H1 (cell line): ENCODE results near the gene FHIT.

ENCODE experiments used
- CHD2 ChIP-seq: IDR thresholded peaks from 2 replicates; pipeline ENCODE4 v1.6.1; 2012; ENCODE audit warnings: low read length, improper control_type of control experiment
- EGR1 ChIP-seq: IDR thresholded peaks from 2 replicates; pipeline ENCODE4 v1.6.1; 2011; ENCODE audit warnings: low read depth, low read length, borderline replicate concordance
- EZH2 ChIP-seq: fragments of 200-600 bp; sonication (generic); IDR thresholded peaks from 2 replicates; pipeline ENCODE4 v1.7.1; 2012; ENCODE audit warnings: low read depth, mild to moderate bottlenecking, moderate library complexity, low read length, inconsistent platforms; ENCODE audit not compliant: severe bottlenecking
- MAFK ChIP-seq: IDR thresholded peaks from 2 replicates; pipeline ENCODE4 v1.6.1; 2012; ENCODE audit warnings: low read depth, mild to moderate bottlenecking, improper control_type of control experiment, low read length
- NANOG ChIP-seq: IDR thresholded peaks from 2 replicates; pipeline ENCODE4 v1.6.1; 2011; ENCODE audit warnings: low read length, low read depth, mild to moderate bottlenecking, inconsistent platforms; ENCODE audit not compliant: insufficient read depth, poor library complexity, severe bottlenecking
- POLR2A ChIP-seq, 2 experiments: IDR thresholded peaks; 1 replicate in 1 of 2; 2 replicates in 1 of 2; pipeline ENCODE4 v1.6.1; 2011; ENCODE audit warnings: low read depth in 2 of 2, low read length in 2 of 2, mild to moderate bottlenecking in 2 of 2; ENCODE audit errors: control extremely low read depth in 1 of 2
- POLR2AphosphoS5 ChIP-seq: IDR thresholded peaks from 2 replicates; pipeline ENCODE4 v1.6.1; 2011; ENCODE audit warnings: low read depth, low read length
- SRF ChIP-seq: IDR thresholded peaks from 2 replicates; pipeline ENCODE4 v1.6.1; 2011; ENCODE audit warnings: mild to moderate bottlenecking, low read depth, low read length, moderate library complexity
- ZNF274 ChIP-seq: IDR thresholded peaks from 2 replicates; pipeline ENCODE4 v1.7.0; 2012; ENCODE audit warnings: low read length, borderline replicate concordance; ENCODE audit errors: extremely low read depth
- TF ChIP-seq, protein P1 (sequence below): IDR thresholded peaks from 2 replicates; pipeline ENCODE4 v1.6.1; 2011; ENCODE audit warnings: low read length, improper control_type of control experiment
- TF ChIP-seq, protein P2 (sequence below), 3 experiments: IDR thresholded peaks; 1 replicate in 2 of 3; 2 replicates in 1 of 3; pipeline versions ENCODE4 v1.5.1 to v1.6.1; 2011; ENCODE audit warnings: low read length in 3 of 3, mild to moderate bottlenecking in 3 of 3, inconsistent platforms in 2 of 3, low read depth in 1 of 3, moderate library complexity in 1 of 3; ENCODE audit not compliant: insufficient read depth in 1 of 3; ENCODE audit errors: control extremely low read depth in 1 of 3

DNA sequence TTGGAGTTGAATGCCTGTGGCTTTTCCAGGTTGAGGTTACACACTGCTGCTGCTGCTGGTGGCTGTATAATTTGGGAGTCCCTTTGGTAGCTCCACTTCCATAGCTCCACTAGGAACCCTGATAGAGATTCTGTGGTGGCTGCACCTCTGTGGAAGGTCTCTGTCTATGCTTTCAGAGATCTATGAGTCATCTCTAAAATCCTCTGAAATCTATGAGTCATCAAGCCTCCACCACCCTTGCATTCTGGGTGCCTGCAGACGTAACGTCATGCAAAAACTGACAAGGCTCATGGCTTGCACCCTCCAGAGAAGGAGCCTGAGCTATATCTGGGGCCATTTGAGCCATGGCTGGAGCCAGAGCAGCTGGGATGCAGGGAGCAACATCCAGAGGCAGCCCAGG lies 1164.4 kb downstream of the FHIT start:
- TF ChIP-seq SRF: no peak
- TF ChIP-seq POLR2A (IDR thresholded peaks at IDR 0.05; ENCODE audit: control extremely low read depth in 1 of 2, low read depth in 2 of 2, low read length in 2 of 2): no peak
- no peak for TF ChIP-seq CHD2
- TF ChIP-seq EGR1: no peak
- no peak for TF ChIP-seq POLR2AphosphoS5
- no peak for TF ChIP-seq MAFK
- TF ChIP-seq, protein P1, sequence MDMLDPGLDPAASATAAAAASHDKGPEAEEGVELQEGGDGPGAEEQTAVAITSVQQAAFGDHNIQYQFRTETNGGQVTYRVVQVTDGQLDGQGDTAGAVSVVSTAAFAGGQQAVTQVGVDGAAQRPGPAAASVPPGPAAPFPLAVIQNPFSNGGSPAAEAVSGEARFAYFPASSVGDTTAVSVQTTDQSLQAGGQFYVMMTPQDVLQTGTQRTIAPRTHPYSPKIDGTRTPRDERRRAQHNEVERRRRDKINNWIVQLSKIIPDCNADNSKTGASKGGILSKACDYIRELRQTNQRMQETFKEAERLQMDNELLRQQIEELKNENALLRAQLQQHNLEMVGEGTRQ: no peak
- TF ChIP-seq, protein P2, sequence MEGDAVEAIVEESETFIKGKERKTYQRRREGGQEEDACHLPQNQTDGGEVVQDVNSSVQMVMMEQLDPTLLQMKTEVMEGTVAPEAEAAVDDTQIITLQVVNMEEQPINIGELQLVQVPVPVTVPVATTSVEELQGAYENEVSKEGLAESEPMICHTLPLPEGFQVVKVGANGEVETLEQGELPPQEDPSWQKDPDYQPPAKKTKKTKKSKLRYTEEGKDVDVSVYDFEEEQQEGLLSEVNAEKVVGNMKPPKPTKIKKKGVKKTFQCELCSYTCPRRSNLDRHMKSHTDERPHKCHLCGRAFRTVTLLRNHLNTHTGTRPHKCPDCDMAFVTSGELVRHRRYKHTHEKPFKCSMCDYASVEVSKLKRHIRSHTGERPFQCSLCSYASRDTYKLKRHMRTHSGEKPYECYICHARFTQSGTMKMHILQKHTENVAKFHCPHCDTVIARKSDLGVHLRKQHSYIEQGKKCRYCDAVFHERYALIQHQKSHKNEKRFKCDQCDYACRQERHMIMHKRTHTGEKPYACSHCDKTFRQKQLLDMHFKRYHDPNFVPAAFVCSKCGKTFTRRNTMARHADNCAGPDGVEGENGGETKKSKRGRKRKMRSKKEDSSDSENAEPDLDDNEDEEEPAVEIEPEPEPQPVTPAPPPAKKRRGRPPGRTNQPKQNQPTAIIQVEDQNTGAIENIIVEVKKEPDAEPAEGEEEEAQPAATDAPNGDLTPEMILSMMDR (IDR thresholded peaks at IDR 0.05; ENCODE audit: control extremely low read depth in 1 of 3, insufficient read depth in 1 of 3, low read depth in 1 of 3, low read length in 3 of 3): no peak
- TF ChIP-seq ZNF274: no peak
- TF ChIP-seq EZH2: no peak
- TF ChIP-seq NANOG: no peak
